Measurements from ENCODE around the gene DSCAM.

DSCAM gene

DNA sequence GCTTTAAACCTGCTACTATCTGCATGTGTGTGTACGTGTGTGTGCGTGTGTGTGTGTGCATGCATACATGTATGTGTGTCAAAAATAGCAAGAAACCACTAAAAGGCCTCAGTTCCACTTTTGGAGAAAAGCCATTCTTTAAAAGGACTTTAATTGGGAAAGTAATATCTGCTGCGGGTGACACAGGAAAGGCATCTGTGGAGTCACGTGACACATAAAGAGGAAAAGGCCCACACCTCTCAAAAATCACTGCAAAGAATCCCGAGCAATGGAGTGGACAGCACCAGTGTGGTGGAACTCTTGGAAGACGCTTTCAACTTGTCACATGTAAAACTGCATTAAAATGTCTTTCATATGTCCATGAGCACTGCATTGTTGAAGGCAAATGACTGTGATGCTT, 63.6 kb downstream of the DSCAM start:
- no peak for DNase-seq (ENCODE audit: low read depth)
- no peak for TF ChIP-seq CTCF (conservative IDR thresholded peaks at IDR 0.05; ENCODE audit: low read depth, low read length)
- H3K4me3 ChIP-seq (ENCODE audit: low read depth, low read length), result no peak overlapping the region

DNA sequence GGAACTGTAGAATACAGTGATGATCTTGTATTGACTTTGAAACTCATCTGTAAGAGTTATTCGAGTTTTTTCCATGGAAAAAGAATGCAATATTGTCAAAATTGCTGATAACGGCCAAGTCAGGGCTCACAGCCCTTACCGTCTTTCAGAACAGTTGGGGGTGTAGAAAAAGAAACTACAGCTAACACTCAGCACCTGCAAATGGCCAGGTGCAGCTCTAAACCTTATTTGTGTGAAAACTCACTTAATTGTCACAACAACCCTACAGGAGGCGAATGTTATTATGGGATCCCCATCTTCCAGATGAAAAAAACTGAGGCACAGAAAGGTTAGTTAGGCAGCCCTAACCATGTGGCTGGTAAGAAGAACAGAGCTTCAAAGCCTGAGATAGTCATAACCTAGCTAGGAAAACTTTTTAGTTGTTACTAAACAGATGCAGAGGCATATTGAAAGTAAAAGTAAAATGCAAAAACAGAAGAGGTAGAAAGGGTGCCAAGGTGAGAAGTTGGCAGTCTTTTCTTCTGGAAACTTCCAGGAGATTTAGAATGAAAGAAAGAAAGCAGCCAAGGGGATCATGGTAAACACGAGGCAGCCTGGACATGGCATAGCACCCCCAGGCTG, 76.4 kb downstream of the DSCAM start:
- TF ChIP-seq CTCF (conservative IDR thresholded peaks at IDR 0.05; ENCODE audit: low read depth, low read length), result no peak
- H3K4me3 ChIP-seq (ENCODE audit: low read depth, low read length), result no peak overlapping the region
- DNase-seq (ENCODE audit: low read depth), result no peak

GRCh38 chr21:40769231-40769630, 77.7 kb downstream of the DSCAM start:
- H3K4me3 ChIP-seq (ENCODE audit: low read depth, low read length), result no peak overlapping the region
- no peak for DNase-seq (ENCODE audit: low read depth)
- no peak for TF ChIP-seq CTCF (conservative IDR thresholded peaks at IDR 0.05; ENCODE audit: low read depth, low read length)

- H3K4me3 ChIP-seq (ENCODE audit: low read depth, low read length), result no peak overlapping the region
- TF ChIP-seq CTCF (conservative IDR thresholded peaks at IDR 0.05; ENCODE audit: low read depth, low read length), result no peak
- no peak for DNase-seq (ENCODE audit: low read depth)
Measured at GRCh38 chr21:40768056-40768455, 78.9 kb downstream of the DSCAM start.

DNA sequence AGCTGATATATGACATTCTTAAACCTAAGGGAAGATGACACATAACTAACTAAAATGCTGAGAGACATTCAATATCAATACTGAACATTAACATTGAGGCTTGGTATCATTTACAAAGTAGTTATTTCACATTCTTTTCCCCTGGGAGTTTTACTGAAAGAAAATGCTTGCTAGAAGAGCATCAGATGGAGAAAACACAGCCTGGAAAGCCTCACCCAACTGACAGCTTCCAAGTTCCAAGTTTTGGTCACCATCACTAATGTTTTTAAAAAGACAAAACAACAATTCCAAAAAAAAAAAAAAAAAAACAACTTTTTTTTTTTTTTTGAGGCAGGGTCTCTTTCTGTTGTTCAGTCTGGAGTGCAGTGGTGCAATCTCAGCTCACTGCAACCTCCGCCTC, 80.6 kb downstream of the DSCAM start:
- no peak overlapping the region for H3K4me3 ChIP-seq (ENCODE audit: low read depth, low read length)
- no peak for DNase-seq (ENCODE audit: low read depth)
- TF ChIP-seq CTCF (conservative IDR thresholded peaks at IDR 0.05; ENCODE audit: low read depth, low read length), result no peak

DNA sequence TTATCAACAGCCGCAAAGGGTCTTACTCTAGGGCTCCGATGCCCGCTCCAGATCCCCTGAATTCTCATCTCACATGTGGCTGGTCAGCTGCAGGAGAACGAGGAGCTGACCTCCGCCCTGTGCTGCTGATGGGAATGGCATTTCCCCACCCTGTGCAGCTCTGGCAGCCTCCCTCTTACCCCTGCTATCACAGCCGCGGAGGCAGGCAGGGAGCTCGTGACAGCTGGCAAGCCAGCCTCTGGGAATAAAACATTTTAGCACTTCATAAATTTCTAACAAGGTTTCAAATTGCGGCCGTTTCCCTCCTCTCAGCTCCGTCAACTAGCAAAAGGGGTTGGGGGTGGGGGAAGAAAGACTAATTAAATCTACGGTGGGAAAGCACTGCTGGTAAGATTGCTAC, 81.1 kb downstream of the DSCAM start:
- no peak for DNase-seq (ENCODE audit: low read depth)
- no peak for TF ChIP-seq CTCF (conservative IDR thresholded peaks at IDR 0.05; ENCODE audit: low read depth, low read length)
- no peak overlapping the region for H3K4me3 ChIP-seq (ENCODE audit: low read depth, low read length)

- TF ChIP-seq CTCF (conservative IDR thresholded peaks at IDR 0.05; ENCODE audit: low read depth, low read length), result no peak
- no peak for DNase-seq (ENCODE audit: low read depth)
- H3K4me3 ChIP-seq (ENCODE audit: low read depth, low read length), result no peak overlapping the region
Measured at GRCh38 chr21:40760821-40761220, 86.1 kb downstream of the DSCAM start.
